ENCODE data around the gene MAD1L1.

Gene MAD1L1

GRCh38 chr7:1965579-1966294, 267.0 kb downstream of the MAD1L1 start:
- TF ChIP-seq CTCF (conservative IDR thresholded peaks at IDR 0.05) = no peak
- H3K27ac ChIP-seq = no peak overlapping the region

GRCh38 chr7:1964913-1965578, 267.7 kb downstream of the MAD1L1 start:
- no peak for TF ChIP-seq CTCF (conservative IDR thresholded peaks at IDR 0.05)
- no peak overlapping the region for H3K27ac ChIP-seq

GRCh38 chr7:1964211-1964912, 268.4 kb downstream of the MAD1L1 start:
- no peak overlapping the region for H3K27ac ChIP-seq
- no peak for TF ChIP-seq CTCF (conservative IDR thresholded peaks at IDR 0.05)

- no peak overlapping the region for H3K27ac ChIP-seq
- TF ChIP-seq CTCF (conservative IDR thresholded peaks at IDR 0.05) = no peak
These were observed 269.2 kb downstream of the MAD1L1 start for GRCh38 chr7:1963575-1963974.

GRCh38 chr7:1961701-1962276, 271.0 kb downstream of the MAD1L1 start:
- no peak for TF ChIP-seq CTCF (conservative IDR thresholded peaks at IDR 0.05)
- H3K27ac ChIP-seq = no peak overlapping the region

- H3K27ac ChIP-seq = no peak overlapping the region
- no peak for TF ChIP-seq CTCF (conservative IDR thresholded peaks at IDR 0.05)
These were observed 273.4 kb downstream of the MAD1L1 start for GRCh38 chr7:1959305-1959704.
